ENCODE results near the gene ANKRA2.

DNA sequence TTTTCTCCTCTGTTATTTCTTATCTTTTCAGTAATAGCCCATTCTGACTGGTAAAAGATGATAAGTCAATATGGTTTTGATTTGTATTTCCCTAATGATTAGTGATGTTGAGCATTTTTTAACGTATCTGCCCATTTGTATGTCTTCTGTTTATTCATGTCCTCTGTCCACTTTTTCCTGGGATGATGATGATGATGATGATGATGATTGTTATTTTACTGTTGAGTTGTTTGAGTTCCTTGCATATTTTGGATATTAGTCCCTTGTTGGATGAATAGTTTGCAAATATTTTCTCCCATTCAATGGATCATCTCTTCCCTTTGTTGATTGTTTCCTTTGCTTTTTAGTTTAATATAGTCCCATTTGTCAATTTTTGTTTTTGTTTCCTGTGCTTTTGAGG, 27.1 kb upstream of the ANKRA2 start:
- no peak for TF ChIP-seq EZH2 (IDR thresholded peaks at IDR 0.05; ENCODE audit: borderline replicate concordance, low read depth, low read length, severe bottlenecking)
- TF ChIP-seq, protein P1, sequence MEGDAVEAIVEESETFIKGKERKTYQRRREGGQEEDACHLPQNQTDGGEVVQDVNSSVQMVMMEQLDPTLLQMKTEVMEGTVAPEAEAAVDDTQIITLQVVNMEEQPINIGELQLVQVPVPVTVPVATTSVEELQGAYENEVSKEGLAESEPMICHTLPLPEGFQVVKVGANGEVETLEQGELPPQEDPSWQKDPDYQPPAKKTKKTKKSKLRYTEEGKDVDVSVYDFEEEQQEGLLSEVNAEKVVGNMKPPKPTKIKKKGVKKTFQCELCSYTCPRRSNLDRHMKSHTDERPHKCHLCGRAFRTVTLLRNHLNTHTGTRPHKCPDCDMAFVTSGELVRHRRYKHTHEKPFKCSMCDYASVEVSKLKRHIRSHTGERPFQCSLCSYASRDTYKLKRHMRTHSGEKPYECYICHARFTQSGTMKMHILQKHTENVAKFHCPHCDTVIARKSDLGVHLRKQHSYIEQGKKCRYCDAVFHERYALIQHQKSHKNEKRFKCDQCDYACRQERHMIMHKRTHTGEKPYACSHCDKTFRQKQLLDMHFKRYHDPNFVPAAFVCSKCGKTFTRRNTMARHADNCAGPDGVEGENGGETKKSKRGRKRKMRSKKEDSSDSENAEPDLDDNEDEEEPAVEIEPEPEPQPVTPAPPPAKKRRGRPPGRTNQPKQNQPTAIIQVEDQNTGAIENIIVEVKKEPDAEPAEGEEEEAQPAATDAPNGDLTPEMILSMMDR (IDR thresholded peaks at IDR 0.05; ENCODE audit: extremely low read depth in 1 of 2, insufficient read depth in 1 of 2, low read depth in 1 of 2, low read length in 2 of 2): no peak
- TF ChIP-seq, protein P2, sequence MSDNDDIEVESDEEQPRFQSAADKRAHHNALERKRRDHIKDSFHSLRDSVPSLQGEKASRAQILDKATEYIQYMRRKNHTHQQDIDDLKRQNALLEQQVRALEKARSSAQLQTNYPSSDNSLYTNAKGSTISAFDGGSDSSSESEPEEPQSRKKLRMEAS (IDR thresholded peaks at IDR 0.05; ENCODE audit: insufficient read depth, insufficient read length): no peak
- TF ChIP-seq POLR2A (IDR thresholded peaks at IDR 0.05; ENCODE audit: low read depth, low read length): no peak
